ENCODE measurements around the gene ABT1.

The ABT1 gene

GRCh38 chr6:26575494-26575939 lies 21.2 kb upstream of the ABT1 start:
- DNase-seq: no peak

DNA sequence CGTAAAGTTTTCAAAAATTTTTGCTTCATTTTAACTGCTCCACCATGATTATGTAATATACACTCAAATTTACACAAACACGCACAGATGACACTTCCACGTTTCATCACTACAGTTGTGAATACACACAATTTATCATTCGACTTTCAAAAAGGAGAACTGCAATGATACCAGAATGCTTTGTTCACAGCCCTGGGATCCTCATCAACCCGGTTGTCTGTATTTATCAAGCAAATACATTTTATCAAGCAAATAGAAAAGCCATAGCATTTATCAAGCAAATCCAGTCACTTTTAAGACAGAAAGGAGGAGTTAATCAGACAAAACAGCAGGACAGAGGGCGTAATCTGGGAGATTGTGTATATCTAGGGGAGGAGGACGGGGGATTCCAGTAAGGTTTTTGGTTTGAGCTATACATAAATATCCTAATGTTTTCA lies 20.3 kb upstream of the ABT1 start:
- peak; percentile 26 to 62 (median 57) for DNase-seq

DNA sequence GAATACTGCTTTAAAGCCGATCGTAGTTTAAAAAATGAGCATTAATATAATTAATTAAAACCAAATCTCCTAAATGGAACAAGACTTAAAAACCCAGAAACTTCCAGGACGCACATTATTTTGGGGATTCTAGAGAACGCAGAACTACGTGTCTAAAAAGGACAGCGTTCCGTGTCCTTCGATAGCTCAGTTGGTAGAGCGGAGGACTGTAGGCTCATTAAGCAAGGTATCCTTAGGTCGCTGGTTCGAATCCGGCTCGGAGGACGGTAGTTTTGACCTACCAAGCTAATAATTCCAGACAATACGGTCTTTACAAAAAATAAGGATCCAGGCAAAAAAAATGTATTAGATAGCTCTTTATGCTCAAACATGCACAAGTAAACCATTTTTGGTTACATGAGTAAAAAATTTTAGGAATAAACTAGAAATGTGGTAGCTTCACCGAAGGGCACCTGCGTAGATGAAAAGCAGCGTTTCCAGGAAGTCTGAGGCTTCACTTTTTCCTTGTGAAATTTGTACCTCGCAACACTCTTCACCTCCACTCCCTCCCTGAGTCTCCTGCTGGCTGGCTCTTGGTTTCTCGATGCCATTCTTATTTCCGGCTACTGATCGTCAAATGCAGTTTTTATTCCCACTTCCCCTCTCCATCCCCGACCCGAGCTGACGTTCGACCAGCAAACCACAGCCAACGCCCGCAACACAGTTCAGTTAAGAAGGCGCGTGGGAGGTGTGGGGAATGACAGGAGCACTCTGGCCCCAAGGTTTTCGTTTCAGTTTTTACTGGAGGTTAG lies 19.6 kb upstream of the ABT1 start:
- peak; percentile 84 to 92 (median 89) for DNase-seq

DNA sequence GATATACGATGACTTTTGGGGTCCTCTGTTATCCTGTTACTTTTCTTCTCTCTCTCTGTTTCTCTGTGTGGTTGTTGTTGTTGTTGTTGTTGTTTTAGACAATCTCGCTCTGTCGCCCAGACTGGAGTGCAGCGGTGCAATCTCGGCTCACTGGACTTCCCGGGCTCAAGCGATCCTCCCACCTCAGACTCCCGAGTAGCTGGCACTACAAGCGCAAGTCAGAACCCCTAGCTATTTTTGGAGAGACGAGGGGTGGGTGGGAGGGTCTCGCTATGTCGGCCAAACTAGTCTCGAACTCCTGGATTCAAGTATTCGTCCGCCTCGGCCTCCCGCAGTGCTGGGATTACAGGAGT lies 19.1 kb upstream of the ABT1 start:
- DNase-seq: no peak

DNA sequence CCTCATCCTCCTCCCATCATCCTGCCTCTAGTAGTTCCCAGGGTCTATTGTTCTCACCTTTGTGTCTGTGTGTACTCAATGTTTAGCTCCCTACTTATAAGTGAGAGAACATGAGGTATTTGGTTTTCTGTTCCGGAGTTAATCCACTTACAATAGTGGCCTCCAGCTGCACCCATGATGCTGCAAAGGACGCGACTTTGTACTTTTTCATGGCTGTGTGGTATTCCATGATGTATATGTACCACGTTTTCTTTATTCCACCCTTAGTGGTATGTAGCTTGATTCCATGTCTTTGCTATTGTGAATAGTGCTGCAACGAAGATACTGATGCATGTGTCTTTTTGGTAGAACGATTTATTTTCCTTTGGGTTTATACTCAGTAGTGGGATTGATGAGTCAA lies 18.5 kb upstream of the ABT1 start:
- no peak for DNase-seq

GRCh38 chr6:26578741-26579140 lies 18.0 kb upstream of the ABT1 start:
- no peak for DNase-seq

GRCh38 chr6:26581164-26581915 lies 15.4 kb upstream of the ABT1 start:
- DNase-seq: no peak

GRCh38 chr6:26588965-26589364 lies 7.8 kb upstream of the ABT1 start:
- no peak for DNase-seq

GRCh38 chr6:26592649-26593048 lies 4.1 kb upstream of the ABT1 start:
- DNase-seq: no peak

DNA sequence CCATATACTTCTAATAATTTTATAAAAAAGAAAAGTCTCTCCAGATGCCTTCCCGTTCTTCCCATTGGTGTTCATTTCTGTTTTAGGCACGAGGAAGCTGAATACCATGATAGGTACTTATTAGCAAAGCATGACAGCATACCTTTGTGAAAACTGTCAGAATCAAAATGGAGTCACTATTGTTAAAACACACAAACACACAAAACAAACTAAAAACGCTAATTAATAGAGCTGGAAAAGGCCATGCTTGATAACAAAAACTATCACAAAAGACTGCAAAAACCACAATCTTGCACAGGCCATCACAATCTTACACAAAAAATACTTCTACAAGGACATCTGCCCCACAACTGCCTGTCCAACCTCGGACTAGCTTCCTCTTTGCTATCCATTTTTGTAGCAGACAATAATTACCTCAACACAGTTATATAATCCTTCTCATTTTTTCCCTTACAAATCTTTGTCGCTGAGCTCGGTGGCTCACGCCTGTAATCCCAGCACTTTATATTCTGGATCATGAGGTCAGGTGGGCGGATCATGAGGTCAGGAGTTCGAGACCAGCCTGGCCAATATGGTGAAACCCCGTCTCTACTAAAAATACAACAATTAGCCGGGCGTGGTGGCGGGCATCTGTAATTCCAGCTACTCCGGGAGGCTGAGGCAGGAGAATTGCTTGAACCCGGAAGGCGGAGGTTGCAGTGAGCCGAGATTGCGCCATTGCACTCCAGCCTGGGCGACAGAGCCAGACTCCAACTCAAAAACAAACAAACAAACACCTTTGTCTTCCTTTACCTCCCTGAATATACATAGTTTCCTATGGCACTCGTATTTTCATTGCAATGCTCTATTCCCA lies 3.2 kb upstream of the ABT1 start:
- DNase-seq: no peak

- peak in 1 of 3 donors; percentile 15 for DNase-seq
These were observed 2.6 kb upstream of the ABT1 start for GRCh38 chr6:26594131-26594498.

GRCh38 chr6:26594730-26595632 lies 1.8 kb upstream of the ABT1 start:
- DNase-seq: peak; percentile 29 to 45 (median 39)

DNA sequence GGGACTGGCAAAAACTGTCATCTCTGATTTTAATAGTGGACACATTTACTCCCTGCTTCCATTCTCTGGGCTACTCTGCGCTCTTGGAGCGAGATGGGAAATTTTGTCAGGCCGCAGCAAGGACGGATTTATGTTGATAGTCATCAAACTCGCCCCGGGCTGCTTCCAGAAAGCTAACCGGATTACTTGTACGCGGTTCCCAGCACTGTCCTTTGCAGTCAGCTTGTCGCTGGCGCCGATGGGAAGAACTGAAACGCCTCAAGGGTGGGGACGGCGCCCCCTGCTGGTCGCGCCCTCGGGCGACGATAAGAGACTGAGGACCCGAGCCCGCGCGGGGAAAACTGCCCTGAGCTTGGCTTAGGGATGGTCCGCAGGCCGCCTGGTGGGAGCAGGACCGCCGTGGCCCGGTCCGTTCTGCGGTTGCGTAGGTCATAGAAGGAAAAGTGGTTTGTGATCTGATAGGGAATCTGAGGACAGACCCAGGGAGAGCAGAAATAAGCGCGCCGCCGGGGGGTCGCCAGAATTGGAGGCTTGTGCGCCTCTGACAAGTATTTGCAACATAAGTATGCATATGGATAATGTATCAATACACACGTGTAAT lies 984 bp upstream of the ABT1 start:
- DNase-seq: peak; percentile 90 to 97 (median 94)

DNA sequence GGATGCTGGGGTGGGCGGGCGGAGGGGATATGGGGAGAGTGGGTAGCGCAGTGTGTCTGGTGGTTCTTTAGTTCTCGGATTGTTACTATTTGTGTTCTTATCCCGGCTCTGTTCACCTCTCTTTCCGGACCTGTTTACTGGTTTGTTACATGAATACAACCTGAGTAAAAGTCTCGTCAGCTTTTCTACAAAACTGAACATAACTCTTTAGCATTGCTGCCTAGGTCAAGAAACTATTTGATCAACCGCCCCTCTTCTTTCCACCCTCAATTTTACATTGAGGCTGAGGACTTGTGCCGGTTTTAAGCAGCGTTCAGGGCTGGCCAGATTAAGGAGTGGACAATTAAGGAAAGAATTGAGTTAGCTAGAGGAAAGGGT lies 625 bp downstream of the ABT1 start:
- DNase-seq: no peak

DNA sequence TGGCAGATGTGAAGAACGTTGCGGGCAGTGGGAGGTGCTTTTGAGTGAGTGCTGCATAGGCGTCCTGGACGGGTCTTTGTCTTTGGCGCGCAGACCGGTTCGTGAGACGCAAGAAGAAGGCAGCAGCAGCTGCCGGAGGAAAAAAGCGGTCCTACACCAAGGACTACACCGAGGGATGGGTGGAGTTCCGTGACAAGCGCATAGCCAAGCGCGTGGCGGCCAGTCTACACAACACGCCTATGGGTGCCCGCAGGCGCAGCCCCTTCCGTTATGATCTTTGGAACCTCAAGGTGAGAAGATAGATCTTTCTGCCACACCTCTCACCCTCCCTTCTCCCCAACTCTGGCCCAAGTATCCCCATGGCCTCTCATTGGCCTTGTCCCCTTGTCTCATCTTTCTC lies 1.1 kb downstream of the ABT1 start:
- no peak for DNase-seq

DNA sequence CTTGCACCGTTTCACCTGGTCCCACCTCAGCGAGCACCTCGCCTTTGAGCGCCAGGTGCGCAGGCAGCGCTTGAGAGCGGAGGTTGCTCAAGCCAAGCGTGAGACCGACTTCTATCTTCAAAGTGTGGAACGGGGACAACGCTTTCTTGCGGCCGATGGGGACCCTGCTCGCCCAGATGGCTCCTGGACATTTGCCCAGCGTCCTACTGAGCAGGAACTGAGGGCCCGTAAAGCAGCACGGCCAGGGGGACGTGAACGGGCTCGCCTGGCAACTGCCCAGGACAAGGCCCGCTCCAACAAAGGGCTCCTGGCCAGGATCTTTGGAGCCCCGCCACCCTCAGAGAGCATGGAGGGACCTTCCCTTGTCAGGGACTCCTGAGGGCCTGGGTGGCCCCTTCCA lies 1.5 kb downstream of the ABT1 start:
- DNase-seq: no peak

- no peak for DNase-seq
These were observed 2.4 kb downstream of the ABT1 start for GRCh38 chr6:26599134-26599533.

DNA sequence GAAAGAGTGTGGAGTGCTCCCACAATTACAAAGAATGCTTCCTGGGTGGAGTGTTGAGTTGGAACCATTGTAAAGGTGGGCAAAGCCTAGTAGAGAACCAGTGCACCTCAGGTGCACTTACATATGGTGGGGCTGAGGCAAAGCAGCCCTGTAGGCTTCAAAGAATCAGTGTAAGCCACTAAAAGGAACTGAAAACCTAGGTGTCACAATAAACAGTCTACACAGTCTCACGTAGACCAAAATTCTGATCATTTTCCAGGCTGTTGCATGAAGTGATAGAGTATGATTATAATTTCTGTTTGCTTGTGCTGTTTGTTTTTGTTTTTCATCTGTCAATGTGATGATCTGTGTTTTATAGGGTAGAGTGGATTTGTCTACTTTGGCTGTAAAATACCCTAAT lies 2.8 kb downstream of the ABT1 start:
- DNase-seq: no peak

GRCh38 chr6:26600759-26601158 lies 4.0 kb downstream of the ABT1 start:
- DNase-seq: no peak

DNA sequence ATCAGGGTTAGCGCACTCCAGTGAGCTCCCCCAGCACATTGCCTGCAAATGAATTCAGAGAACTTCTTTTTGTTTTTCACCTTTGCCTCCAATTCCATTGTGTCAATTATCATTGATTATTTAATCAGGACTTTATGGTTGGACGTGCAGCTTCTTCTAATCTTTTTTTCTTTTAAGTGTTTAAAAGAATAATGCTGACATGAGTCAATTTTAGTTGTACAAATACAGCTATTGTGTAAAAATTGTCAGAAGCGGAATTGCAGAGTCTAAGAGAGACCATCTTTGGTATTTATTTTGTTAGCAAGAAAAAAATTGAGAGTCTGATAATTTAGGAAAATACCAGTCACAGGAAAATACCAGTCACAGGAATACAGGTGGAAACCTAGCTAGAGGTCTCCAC lies 5.5 kb downstream of the ABT1 start:
- no peak for DNase-seq

- DNase-seq: peak in 2 of 3 donors; percentile 9 to 20
These were observed 7.3 kb downstream of the ABT1 start for GRCh38 chr6:26604026-26604425.

DNA sequence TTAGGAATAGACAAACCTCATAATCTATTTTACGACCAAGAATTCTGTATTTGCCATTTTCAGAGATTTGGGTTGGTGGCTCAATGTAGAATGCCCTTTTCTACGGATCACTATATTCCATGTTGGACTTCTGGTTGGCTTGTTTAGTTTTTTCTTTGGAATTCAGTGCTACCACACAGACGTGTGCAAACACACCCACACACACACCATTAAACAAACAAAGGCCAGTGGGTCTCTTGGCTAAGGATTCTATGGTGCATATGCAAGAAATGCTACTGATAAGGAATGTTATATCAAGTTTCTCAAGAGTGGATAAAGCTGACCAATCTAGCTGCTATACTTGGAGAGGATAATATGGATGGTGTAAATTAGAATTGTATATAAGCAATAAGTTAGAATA lies 8.0 kb downstream of the ABT1 start:
- DNase-seq: no peak

Data from suppressor macrophage treated with lipopolysaccharide for 1 hour (primary cell).